Loucy (cell line): ENCODE data around the gene HBD.
"Not testable (repeated sequence)": the region's sequence is repeated elsewhere in the genome, so short reads cannot be mapped to it uniquely, and the experiment has no call there.

Source experiments
- H2AFZ ChIP-seq: fragments of 200-600 bp; sonication (generic); 2 replicates; pipeline ENCODE4 v1.6.0; 2016; ENCODE audit warnings: antibody characterized with exemption, mild to moderate bottlenecking, low read length, moderate library complexity
- H3F3A ChIP-seq: fragments of 200-600 bp; 2 replicates; pipeline ENCODE4 v1.6.0; 2016; ENCODE audit warnings: antibody characterized with exemption, low read depth, mild to moderate bottlenecking
- H3K27me3 ChIP-seq: fragments of 200-600 bp; sonication (generic); 2 replicates; pipeline ENCODE4 v1.6.1; 2014; ENCODE audit warnings: low read length, mild to moderate bottlenecking; ENCODE audit not compliant: insufficient read depth, poor library complexity, severe bottlenecking
- H3K36me3 ChIP-seq: fragments of 200-600 bp; sonication (generic); 2 replicates; pipeline ENCODE4 v1.6.1; 2016; ENCODE audit warnings: low read length; ENCODE audit not compliant: insufficient read depth
- H3K4me1 ChIP-seq: fragments of 200-600 bp; sonication (generic); 2 replicates; pipeline ENCODE4 v1.5.1; 2014; ENCODE audit warnings: low read length, mild to moderate bottlenecking; ENCODE audit not compliant: insufficient read depth, poor library complexity, severe bottlenecking
- H3K4me2 ChIP-seq: fragments of 200-600 bp; sonication (generic); 2 replicates; pipeline ENCODE4 v1.6.0; 2014; ENCODE audit warnings: antibody characterized with exemption, low read length, low read depth, mild to moderate bottlenecking; ENCODE audit not compliant: poor library complexity, severe bottlenecking
- H3K4me3 ChIP-seq: fragments of 200-600 bp; sonication (generic); 2 replicates; pipeline ENCODE4 v1.5.1; 2014; ENCODE audit warnings: low read length, mild to moderate bottlenecking, mixed read lengths; ENCODE audit not compliant: poor library complexity, severe bottlenecking
- H3K79me2 ChIP-seq: fragments of 200-600 bp; sonication (generic); 2 replicates; pipeline ENCODE4 v1.6.1; 2014; ENCODE audit warnings: low read length; ENCODE audit not compliant: insufficient read depth
- H3K9ac ChIP-seq: fragments of 200-600 bp; sonication (generic); 2 replicates; pipeline ENCODE4 v1.6.0; 2014; ENCODE audit warnings: mild to moderate bottlenecking, low read depth, low read length, moderate library complexity; ENCODE audit not compliant: poor library complexity, severe bottlenecking
- H3K9me2 ChIP-seq: fragments of 200-600 bp; sonication (generic); replicated peaks from 2 replicates; pipeline ENCODE4 v1.6.1; 2016; ENCODE audit warnings: low read depth, low read length, mixed read lengths
- H3K9me3 ChIP-seq: fragments of 200-600 bp; sonication (generic); 2 replicates; pipeline ENCODE4 v1.6.1; 2014; ENCODE audit warnings: mild to moderate bottlenecking, antibody characterized with exemption, low read length, low read depth; ENCODE audit not compliant: insufficient read depth
- H4K20me1 ChIP-seq: fragments of 200-600 bp; sonication (generic); 2 replicates; pipeline ENCODE4 v1.6.0; 2014; ENCODE audit warnings: antibody characterized with exemption, low read length, mild to moderate bottlenecking; ENCODE audit not compliant: insufficient read depth, poor library complexity, severe bottlenecking
- EZH2phosphoT487 ChIP-seq: fragments of 200-600 bp; IDR thresholded peaks from 2 replicates; pipeline ENCODE4 v1.6.1; 2018; ENCODE audit warnings: antibody characterized with exemption, mild to moderate bottlenecking, moderate library complexity, borderline replicate concordance
- TF ChIP-seq, protein P1 (sequence below): fragments of 200-600 bp; sonication (generic); conservative IDR thresholded peaks from 2 replicates; pipeline ENCODE4 v1.5.1; 2014; ENCODE audit warnings: mild to moderate bottlenecking, antibody characterized with exemption, low read length

HBD gene

DNA sequence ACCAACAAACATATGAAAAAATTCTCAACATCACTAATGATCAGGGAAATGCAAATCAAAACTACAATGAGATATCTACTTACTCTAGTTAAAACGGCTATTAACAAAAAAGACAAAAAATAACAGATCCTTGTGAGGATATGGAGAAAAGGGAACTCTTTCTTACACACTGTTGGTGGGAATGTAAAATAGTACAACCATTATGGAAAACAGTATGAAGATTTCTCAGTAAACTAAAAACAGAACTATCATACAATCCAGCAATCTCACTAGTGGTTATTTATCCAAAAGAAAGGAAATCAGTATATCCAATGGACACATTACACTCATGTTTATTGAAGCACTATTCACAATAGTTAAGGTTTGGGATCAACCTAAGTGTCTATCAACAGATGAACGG is 31.5 kb upstream of the HBD start:
- no peaks in the 10 kb centered on the region for H3K27me3 ChIP-seq
- H3K4me3 ChIP-seq: no peak overlapping the region
- no peaks in the 10 kb centered on the region for H3K4me1 ChIP-seq
- no peaks in the 10 kb centered on the region for H3K79me2 ChIP-seq
- H3K4me2 ChIP-seq: no peak overlapping the region
- no peaks in the 10 kb centered on the region for H3K36me3 ChIP-seq
- no peaks in the 10 kb centered on the region for H3K9me2 ChIP-seq
- no peaks in the 10 kb centered on the region for H3F3A ChIP-seq
- no peak overlapping the region for H2AFZ ChIP-seq
- H4K20me1 ChIP-seq: no peaks in the 10 kb centered on the region
- H3K9ac ChIP-seq: no peak overlapping the region
- TF ChIP-seq, protein P1, sequence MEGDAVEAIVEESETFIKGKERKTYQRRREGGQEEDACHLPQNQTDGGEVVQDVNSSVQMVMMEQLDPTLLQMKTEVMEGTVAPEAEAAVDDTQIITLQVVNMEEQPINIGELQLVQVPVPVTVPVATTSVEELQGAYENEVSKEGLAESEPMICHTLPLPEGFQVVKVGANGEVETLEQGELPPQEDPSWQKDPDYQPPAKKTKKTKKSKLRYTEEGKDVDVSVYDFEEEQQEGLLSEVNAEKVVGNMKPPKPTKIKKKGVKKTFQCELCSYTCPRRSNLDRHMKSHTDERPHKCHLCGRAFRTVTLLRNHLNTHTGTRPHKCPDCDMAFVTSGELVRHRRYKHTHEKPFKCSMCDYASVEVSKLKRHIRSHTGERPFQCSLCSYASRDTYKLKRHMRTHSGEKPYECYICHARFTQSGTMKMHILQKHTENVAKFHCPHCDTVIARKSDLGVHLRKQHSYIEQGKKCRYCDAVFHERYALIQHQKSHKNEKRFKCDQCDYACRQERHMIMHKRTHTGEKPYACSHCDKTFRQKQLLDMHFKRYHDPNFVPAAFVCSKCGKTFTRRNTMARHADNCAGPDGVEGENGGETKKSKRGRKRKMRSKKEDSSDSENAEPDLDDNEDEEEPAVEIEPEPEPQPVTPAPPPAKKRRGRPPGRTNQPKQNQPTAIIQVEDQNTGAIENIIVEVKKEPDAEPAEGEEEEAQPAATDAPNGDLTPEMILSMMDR: no peak
- no peak for TF ChIP-seq EZH2phosphoT487
- no peaks in the 10 kb centered on the region for H3K9me3 ChIP-seq

DNA sequence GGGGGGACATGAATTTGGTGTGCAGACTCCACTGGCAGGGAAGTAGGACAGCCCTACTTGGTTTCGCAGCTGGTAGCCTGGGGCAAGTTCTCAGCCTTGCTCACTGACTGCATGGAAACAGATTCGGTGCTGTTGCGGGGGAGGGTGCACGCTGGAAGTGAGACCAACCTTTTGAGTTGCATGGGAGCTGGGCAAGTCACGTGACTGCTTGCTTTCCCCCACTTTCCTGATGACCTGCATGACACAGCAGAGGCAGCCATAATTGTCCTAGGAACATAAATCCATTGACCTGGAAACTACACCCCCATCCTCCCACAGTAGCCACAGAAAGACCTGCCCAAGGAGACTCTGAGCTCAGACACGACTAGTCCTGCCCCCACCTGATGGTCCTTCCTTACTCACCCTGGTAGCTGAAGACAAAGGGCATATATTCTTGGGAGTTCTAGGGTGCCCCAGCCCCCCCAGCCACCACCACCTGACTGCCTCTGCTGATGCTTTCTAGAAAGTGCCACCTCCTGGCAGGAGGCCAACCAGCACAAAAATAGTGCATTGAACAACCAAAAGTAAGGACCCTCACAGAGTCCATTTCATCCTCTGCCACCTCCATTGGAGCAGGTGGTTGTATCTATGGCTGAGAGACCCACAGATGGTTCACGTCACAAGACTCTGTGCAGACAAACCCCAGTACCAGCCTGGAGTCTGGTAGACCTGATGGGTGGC is 24.4 kb upstream of the HBD start:
- Histone ChIP-seq H3K4me1 (no peaks in the 10 kb centered on the region), H3K27me3 (no peaks in the 10 kb centered on the region), H3K36me3 (no peaks in the 10 kb centered on the region), H3F3A (no peaks in the 10 kb centered on the region), H2AFZ (no peak overlapping the region), H3K79me2 (no peaks in the 10 kb centered on the region), H3K9me3 (no peaks in the 10 kb centered on the region), H4K20me1 (no peaks in the 10 kb centered on the region), H3K9ac (no peak overlapping the region), H3K4me3 (no peak overlapping the region), H3K9me2 (no peaks in the 10 kb centered on the region), H3K4me2 (no peak overlapping the region)
- TF ChIP-seq EZH2phosphoT487: no peak
- TF ChIP-seq, protein P1: no peak

DNA sequence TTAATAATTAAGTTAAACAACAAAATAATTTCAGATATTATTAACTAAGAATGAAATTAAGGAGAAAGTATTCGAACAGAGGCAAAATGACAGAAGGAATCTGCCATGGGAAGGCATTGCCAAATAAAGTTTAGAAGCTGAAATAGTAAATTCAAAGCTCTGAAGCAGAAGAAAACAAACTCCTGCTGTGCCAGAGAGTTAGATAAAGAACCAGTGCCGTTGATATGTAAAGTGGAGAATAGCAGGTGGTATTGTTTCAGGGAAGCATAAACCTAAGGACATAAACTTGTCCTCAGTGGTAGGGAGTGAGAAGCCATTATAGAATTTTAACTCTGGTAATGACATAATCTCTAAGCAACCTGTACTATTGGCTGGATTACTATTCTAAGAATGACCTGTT is 23.0 kb upstream of the HBD start:
- Histone ChIP-seq H3K4me3 (no peak overlapping the region), H3K36me3 (no peaks in the 10 kb centered on the region), H3K79me2 (no peaks in the 10 kb centered on the region), H3K9me3 (no peaks in the 10 kb centered on the region), H3K4me2 (no peak overlapping the region), H3K9me2 (no peaks in the 10 kb centered on the region), H3K27me3 (no peaks in the 10 kb centered on the region), H3K9ac (no peak overlapping the region), H3F3A (no peaks in the 10 kb centered on the region), H2AFZ (no peak overlapping the region), H3K4me1 (no peaks in the 10 kb centered on the region), H4K20me1 (no peaks in the 10 kb centered on the region)
- TF ChIP-seq EZH2phosphoT487: no peak
- TF ChIP-seq, protein P1: no peak

DNA sequence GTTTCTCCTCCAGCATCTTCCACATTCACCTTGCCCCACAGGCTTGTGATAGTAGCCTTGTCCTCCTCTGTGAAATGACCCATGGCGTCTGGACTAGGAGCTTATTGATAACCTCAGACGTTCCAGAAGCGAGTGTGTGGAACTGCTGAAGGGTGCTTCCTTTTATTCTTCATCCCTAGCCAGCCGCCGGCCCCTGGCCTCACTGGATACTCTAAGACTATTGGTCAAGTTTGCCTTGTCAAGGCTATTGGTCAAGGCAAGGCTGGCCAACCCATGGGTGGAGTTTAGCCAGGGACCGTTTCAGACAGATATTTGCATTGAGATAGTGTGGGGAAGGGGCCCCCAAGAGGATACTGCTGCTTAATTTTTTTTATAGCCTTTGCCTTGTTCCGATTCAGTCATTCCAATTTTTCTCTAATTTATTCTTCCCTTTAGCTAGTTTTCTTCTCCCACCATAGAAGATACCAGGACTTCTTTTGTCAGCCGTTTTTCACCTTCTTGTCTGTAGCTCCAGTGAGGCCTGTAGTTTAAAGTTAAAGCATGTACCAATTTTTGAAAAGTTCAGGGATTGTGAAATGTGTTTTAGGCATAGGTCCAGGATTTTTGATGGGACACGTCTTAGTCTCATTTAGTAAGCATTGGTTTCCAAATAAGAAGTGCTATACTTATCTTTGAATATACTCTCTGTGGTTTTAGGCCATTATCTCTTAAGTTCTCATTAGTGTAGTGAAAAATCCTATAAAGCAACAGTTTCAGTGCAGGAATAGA is 20.5 kb upstream of the HBD start, which contains the start of gene HBG2:
Gene HBG2 (minus strand): TSS at position 136 of the 768 bp plus-strand sequence. CDS start 53 bp downstream, at position 83.
- H3K27me3 ChIP-seq, H2AFZ ChIP-seq, H4K20me1 ChIP-seq, H3K36me3 ChIP-seq, H3K9me3 ChIP-seq, H3K4me3 ChIP-seq, H3K9ac ChIP-seq, H3K79me2 ChIP-seq, H3K4me2 ChIP-seq, H3K4me1 ChIP-seq, H3K9me2 ChIP-seq, H3F3A ChIP-seq: not testable (repeated sequence)

DNA sequence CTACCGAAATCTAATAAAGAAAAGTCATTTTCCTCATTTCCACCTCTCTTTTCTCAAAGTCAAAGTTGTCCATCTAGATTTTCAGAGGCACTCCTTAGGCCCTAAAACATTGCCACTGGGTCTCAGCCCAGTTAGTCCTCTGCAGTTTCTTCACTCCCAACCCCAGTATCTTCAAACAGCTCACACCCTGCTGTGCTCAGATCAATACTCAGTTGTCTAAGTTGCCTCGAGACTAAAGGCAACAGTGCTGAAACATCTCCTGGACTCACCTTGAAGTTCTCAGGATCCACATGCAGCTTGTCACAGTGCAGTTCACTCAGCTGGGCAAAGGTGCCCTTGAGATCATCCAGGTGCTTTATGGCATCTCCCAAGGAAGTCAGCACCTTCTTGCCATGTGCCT is 19.7 kb upstream of the HBD start:
- H3K4me1 ChIP-seq, H3K79me2 ChIP-seq, H3K9me2 ChIP-seq, H3K4me3 ChIP-seq, H3K4me2 ChIP-seq, H3K9me3 ChIP-seq, H3K36me3 ChIP-seq, H2AFZ ChIP-seq, H3K27me3 ChIP-seq, H3K9ac ChIP-seq, H4K20me1 ChIP-seq, H3F3A ChIP-seq: not testable (repeated sequence)
